SK-N-SH treated with all-trans-retinoic acid at 6 μM for 48 hours (cell line): ENCODE data around the gene RXRG.

ENCODE experiments used
- ATAC-seq: fragments of 200-7000 bp; cut with Tn5 transposase; 3 replicates; pipeline ENCODE4 v1.9.1; 2020; ENCODE audit warnings: mild to moderate bottlenecking, moderate library complexity
- ARNTL ChIP-seq: fragments of 450-650 bp; formaldehyde crosslinking; IDR thresholded peaks from 2 replicates; pipeline ENCODE4 v1.5.0; 2020; ENCODE audit warnings: low read depth, mild to moderate bottlenecking, moderate library complexity, borderline replicate concordance
- BACH2 ChIP-seq: fragments of 250-450 bp; sonication (Bioruptor Pico); IDR thresholded peaks from 2 replicates; pipeline ENCODE4 v1.9.0; 2021; ENCODE audit warnings: mild to moderate bottlenecking, borderline replicate concordance
- CREB5 ChIP-seq: fragments of 250-450 bp; sonication (Bioruptor Pico); IDR thresholded peaks from 2 replicates; pipeline ENCODE4 v1.5.1; 2020; ENCODE audit warnings: low read depth, mild to moderate bottlenecking, moderate library complexity
- CSDC2 ChIP-seq: fragments of 250-450 bp; sonication (Bioruptor Pico); IDR thresholded peaks from 2 replicates; pipeline ENCODE4 v1.5.0; 2020; ENCODE audit warnings: mild to moderate bottlenecking, moderate library complexity
- CSRNP3 ChIP-seq: fragments of 250-450 bp; sonication (Bioruptor Pico); IDR thresholded peaks from 2 replicates; pipeline ENCODE4 v1.5.1; 2021; ENCODE audit warnings: mild to moderate bottlenecking, moderate library complexity
- ESRRG ChIP-seq: fragments of 250-450 bp; sonication (Bioruptor Pico); IDR thresholded peaks from 2 replicates; pipeline ENCODE4 v1.6.1; 2021; ENCODE audit warnings: mild to moderate bottlenecking
- GLIS3 ChIP-seq: fragments of 250-450 bp; sonication (Bioruptor Pico); IDR thresholded peaks from 2 replicates; pipeline ENCODE4 v1.5.0; 2020; ENCODE audit warnings: mild to moderate bottlenecking, moderate library complexity
- ISL1 ChIP-seq: fragments of 250-450 bp; sonication (Bioruptor Pico); IDR thresholded peaks from 2 replicates; pipeline ENCODE4 v2.1.2; 2022; ENCODE audit warnings: mild to moderate bottlenecking, moderate library complexity
- PATZ1 ChIP-seq: fragments of 250-450 bp; sonication (Bioruptor Pico); IDR thresholded peaks from 2 replicates; pipeline ENCODE4 v1.8.0; 2020; ENCODE audit warnings: mild to moderate bottlenecking, moderate library complexity, borderline replicate concordance
- POU6F1 ChIP-seq: fragments of 250-450 bp; sonication (Bioruptor Pico); IDR thresholded peaks from 2 replicates; pipeline ENCODE4 v1.8.0; 2021; ENCODE audit warnings: low read depth, mild to moderate bottlenecking, moderate library complexity, borderline replicate concordance
- PPARA ChIP-seq: fragments of 250-450 bp; sonication (Bioruptor Pico); IDR thresholded peaks from 2 replicates; pipeline ENCODE4 v1.5.0; 2020; ENCODE audit warnings: mild to moderate bottlenecking, borderline replicate concordance
- RARB ChIP-seq: fragments of 250-450 bp; sonication (Bioruptor Pico); IDR thresholded peaks from 2 replicates; pipeline ENCODE4 v1.8.0; 2021; ENCODE audit warnings: mild to moderate bottlenecking, moderate library complexity
- SNAI2 ChIP-seq: fragments of 250-450 bp; sonication (Bioruptor Pico); IDR thresholded peaks from 2 replicates; pipeline ENCODE4 v1.5.0; 2020; ENCODE audit warnings: mild to moderate bottlenecking, moderate library complexity
- TCF4 ChIP-seq: fragments of 250-450 bp; sonication (Bioruptor Pico); IDR thresholded peaks from 2 replicates; pipeline ENCODE4 v1.8.0; 2021; ENCODE audit warnings: mild to moderate bottlenecking, moderate library complexity, borderline replicate concordance
- TSHZ2 ChIP-seq: fragments of 250-450 bp; sonication (Bioruptor Pico); IDR thresholded peaks from 2 replicates; pipeline ENCODE4 v1.5.0; 2020; ENCODE audit warnings: mild to moderate bottlenecking, moderate library complexity
- ZC3H10 ChIP-seq: fragments of 250-450 bp; sonication (Bioruptor Pico); IDR thresholded peaks from 2 replicates; pipeline ENCODE4 v1.5.1; 2021; ENCODE audit warnings: mild to moderate bottlenecking, moderate library complexity
- ZFP3 ChIP-seq: fragments of 250-450 bp; sonication (Bioruptor Pico); IDR thresholded peaks from 2 replicates; pipeline ENCODE4 v1.5.0; 2020; ENCODE audit warnings: mild to moderate bottlenecking, moderate library complexity
- ZFP30 ChIP-seq: fragments of 450-650 bp; formaldehyde crosslinking; IDR thresholded peaks from 2 replicates; pipeline ENCODE4 v1.5.0; 2022; ENCODE audit warnings: mild to moderate bottlenecking, moderate library complexity
- ZNF70 ChIP-seq: fragments of 450-650 bp; formaldehyde crosslinking; IDR thresholded peaks from 2 replicates; pipeline ENCODE4 v1.5.0; 2020; ENCODE audit warnings: mild to moderate bottlenecking, moderate library complexity
- ZNF8 ChIP-seq: fragments of 450-650 bp; formaldehyde crosslinking; IDR thresholded peaks from 2 replicates; pipeline ENCODE4 v1.5.0; 2020; ENCODE audit warnings: mild to moderate bottlenecking, moderate library complexity

RXRG gene

GRCh38 chr1:165490175-165490574 is 45.2 kb upstream of the RXRG start:
- TF ChIP-seq ZC3H10 (CRISPR knock-in tag) (no peak), POU6F1 (CRISPR knock-in tag) (no peak), ISL1 (CRISPR knock-in tag) (no peak), GLIS3 (CRISPR knock-in tag) (no peak), PATZ1 (CRISPR knock-in tag) (no peak), CREB5 (CRISPR knock-in tag) (no peak), RARB (CRISPR knock-in tag) (no peak), ESRRG (CRISPR knock-in tag) (no peak)
- no peak for ATAC-seq

- TF ChIP-seq ZC3H10 (CRISPR knock-in tag) (no peak), PATZ1 (CRISPR knock-in tag) (no peak), ESRRG (CRISPR knock-in tag) (no peak), RARB (CRISPR knock-in tag) (no peak), POU6F1 (CRISPR knock-in tag) (no peak), ARNTL (CRISPR knock-in tag) (no peak), ISL1 (CRISPR knock-in tag) (no peak), CREB5 (CRISPR knock-in tag) (no peak), BACH2 (CRISPR knock-in tag) (no peak), CSDC2 (CRISPR knock-in tag) (no peak), ZFP3 (CRISPR knock-in tag) (no peak), SNAI2 (CRISPR knock-in tag) (no peak), TCF4 (CRISPR knock-in tag) (no peak), CSRNP3 (no peak), ZNF8 (no peak)
- ATAC-seq, result no peak
Measured at GRCh38 chr1:165487921-165488320, 43.0 kb upstream of the RXRG start.

- TF ChIP-seq TSHZ2 (CRISPR knock-in tag) (no peak), ZFP30 (CRISPR knock-in tag) (no peak), ZNF70 (no peak), ESRRG (CRISPR knock-in tag) (no peak), ISL1 (CRISPR knock-in tag) (no peak), ZFP3 (CRISPR knock-in tag) (no peak), GLIS3 (CRISPR knock-in tag) (no peak), BACH2 (CRISPR knock-in tag) (no peak), PPARA (CRISPR knock-in tag) (no peak)
- no peak for ATAC-seq
Measured at GRCh38 chr1:165486663-165487062, 41.7 kb upstream of the RXRG start.
